ENCODE results near the gene UBTD1. TPM values are rescaled to one million over a fixed set of nuclear protein-coding genes. Genes with fewer than 3 reads are reported as not detected.

UBTD1 gene
- total RNA-seq, 1 donor from 2014 or later, result 33.0 TPM

DNA sequence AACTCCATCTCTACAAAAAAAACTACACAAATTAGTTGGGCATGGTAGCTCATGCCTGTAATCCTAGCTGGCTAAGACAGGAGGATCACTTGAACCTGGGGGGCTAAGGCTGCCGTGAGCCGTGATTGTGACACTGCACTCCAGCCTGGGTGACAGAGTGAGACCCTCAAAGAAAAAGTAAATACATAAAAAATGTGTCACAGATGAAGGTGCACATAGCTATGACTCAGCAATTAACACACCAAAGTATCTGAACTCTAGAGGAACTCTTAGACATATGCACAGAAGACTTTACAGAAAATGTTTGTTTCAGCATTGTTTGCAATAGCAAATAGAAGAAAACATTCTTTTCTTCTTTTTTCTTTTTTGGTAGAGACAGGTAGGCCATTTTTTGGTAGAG lies 99.1 kb downstream of the UBTD1 start:
- Histone ChIP-seq H3K4me1 (peaks cover 9 to 50% of the 10 kb centered on the region in 2 donors), H3K27ac (peak overlapping the region; percentile 88 to 99)
- intact Hi-C loops (cut with DNase I), result no loop called here

DNA sequence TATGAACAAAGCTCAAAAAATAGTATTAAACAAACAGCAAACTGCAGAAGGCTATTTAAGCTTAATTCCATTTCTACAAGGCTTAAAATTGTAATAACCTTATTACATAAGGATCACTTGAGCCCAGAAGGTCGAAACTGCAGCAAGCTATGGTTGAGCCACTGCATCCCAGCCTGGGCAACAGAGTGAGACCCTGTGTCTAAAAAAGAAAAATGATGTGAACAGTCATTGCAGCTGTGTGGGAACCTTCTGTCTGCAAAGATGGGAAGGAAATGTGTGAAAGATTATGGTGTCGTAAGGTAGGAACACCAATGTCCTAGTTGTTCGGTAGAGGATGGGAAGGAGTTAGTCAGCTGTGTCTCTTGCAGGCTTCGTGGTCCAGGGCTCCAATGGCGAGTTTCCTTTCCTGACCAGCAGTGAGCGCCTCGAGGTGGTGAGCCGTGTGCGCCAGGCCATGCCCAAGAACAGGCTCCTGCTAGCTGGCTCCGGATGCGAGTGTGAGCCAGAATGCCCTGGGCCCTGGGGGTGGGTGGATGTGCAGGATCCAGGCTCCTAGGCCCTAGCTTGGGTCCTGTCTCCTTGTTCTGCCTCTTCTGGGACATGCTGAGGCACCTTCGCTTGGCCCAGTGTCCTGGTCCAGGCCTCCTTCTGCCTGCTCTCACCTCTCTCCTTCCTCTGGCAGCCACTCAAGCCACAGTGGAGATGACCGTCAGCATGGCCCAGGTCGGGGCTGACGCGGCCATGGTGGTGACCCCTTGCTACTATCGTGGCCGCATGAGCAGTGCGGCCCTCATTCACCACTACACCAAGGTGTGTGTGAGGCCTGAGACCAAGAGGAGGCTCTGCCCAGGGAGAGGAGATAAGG lies 99.9 kb downstream of the UBTD1 start:
- no peaks in the 10 kb centered on the region for H3K27me3 ChIP-seq
- H3K9me3 ChIP-seq, result no peaks in the 10 kb centered on the region
- intact Hi-C loops (cut with DNase I), result no loop called here
- no peak overlapping the region for H3K4me3 ChIP-seq
- H3K4me1 ChIP-seq, result peaks cover 9 to 45% of the 10 kb centered on the region in 2 donors
- no peak for TF ChIP-seq CTCF (IDR thresholded peaks at IDR 0.05)
- no peaks in the 10 kb centered on the region for H3K36me3 ChIP-seq
- DNase-seq (ENCODE audit: low spot score in 2 of 2), result no peak
- peak overlapping the region; percentile 88 to 99 for H3K27ac ChIP-seq

More for the DNA sequence above, 99.1 kb downstream of the UBTD1 start:
- no peaks in the 10 kb centered on the region for H3K27me3 ChIP-seq
- H3K9me3 ChIP-seq, result no peaks in the 10 kb centered on the region
- TF ChIP-seq CTCF (IDR thresholded peaks at IDR 0.05), result no peak
- H3K4me3 ChIP-seq, result no peak overlapping the region
- DNase-seq (ENCODE audit: low spot score in 2 of 2), result no peak
- no peaks in the 10 kb centered on the region for H3K36me3 ChIP-seq

GRCh38 chr10:97599272-97599619 lies 100.5 kb downstream of the UBTD1 start:
- intact Hi-C loops (cut with DNase I), result no loop called here
- no peak for TF ChIP-seq CTCF (IDR thresholded peaks at IDR 0.05)
- Histone ChIP-seq H3K36me3 (no peaks in the 10 kb centered on the region), H3K9me3 (no peaks in the 10 kb centered on the region), H3K27ac (peak overlapping the region in 1 of 2 donors; percentile 99), H3K4me1 (peaks cover 6 to 39% of the 10 kb centered on the region in 2 donors), H3K27me3 (no peaks in the 10 kb centered on the region), H3K4me3 (no peak overlapping the region)
- no peak for DNase-seq (ENCODE audit: low spot score in 2 of 2)

GRCh38 chr10:97600616-97601015 lies 101.9 kb downstream of the UBTD1 start:
- no peak overlapping the region for H3K4me3 ChIP-seq
- no peak for DNase-seq (ENCODE audit: low spot score in 2 of 2)
- no peaks in the 10 kb centered on the region for H3K27me3 ChIP-seq
- no peak for TF ChIP-seq CTCF (IDR thresholded peaks at IDR 0.05)
- H3K4me1 ChIP-seq, result peaks cover 2 to 25% of the 10 kb centered on the region in 2 donors
- H3K27ac ChIP-seq, result peak overlapping the region in 1 of 2 donors; percentile 41
- intact Hi-C loops (cut with DNase I), result no loop called here
- H3K36me3 ChIP-seq, result no peaks in the 10 kb centered on the region
- H3K9me3 ChIP-seq, result no peaks in the 10 kb centered on the region

GRCh38 chr10:97601268-97602215 lies 102.8 kb downstream of the UBTD1 start:
- intact Hi-C loops (cut with DNase I), result no loop called here
- Histone ChIP-seq H3K4me3 (no peak overlapping the region), H3K36me3 (no peaks in the 10 kb centered on the region), H3K4me1 (peaks cover 0 to 16% of the 10 kb centered on the region in 2 donors), H3K9me3 (no peaks in the 10 kb centered on the region), H3K27me3 (no peaks in the 10 kb centered on the region), H3K27ac (peak overlapping the region; percentile 53 to 54)
- no peak for DNase-seq (ENCODE audit: low spot score in 2 of 2)
- no peak for TF ChIP-seq CTCF (IDR thresholded peaks at IDR 0.05)

Data from ascending aorta (tissue), 2 donors.